LNCAP (cell line): Measurements from ENCODE around the gene CHDH.

Experiments
- TF ChIP-seq, protein P1 (sequence below): fragments of 450-650 bp; IDR thresholded peaks from 2 replicates; pipeline ENCODE4 v1.5.1; 2017; ENCODE audit warnings: mild to moderate bottlenecking

CHDH gene

DNA sequence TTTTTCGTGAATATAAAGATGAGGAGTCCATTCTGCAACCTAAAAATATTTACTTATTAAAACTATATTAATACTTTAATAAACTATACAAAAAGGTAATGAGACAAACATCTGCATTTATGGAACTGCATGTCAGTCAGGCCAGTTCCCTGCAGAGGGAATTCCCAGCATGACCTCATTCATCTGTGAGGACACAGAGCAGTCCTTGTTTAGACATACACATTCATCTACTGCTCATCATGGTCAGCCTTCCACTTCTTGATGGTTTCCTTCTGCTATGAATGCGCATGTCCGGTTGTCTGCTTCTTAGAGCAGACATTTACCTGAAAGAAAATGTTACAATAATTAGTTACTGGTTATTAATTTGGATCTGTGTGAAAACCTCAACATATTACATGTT lies 39.0 kb upstream of the CHDH start:
- TF ChIP-seq, protein P1, sequence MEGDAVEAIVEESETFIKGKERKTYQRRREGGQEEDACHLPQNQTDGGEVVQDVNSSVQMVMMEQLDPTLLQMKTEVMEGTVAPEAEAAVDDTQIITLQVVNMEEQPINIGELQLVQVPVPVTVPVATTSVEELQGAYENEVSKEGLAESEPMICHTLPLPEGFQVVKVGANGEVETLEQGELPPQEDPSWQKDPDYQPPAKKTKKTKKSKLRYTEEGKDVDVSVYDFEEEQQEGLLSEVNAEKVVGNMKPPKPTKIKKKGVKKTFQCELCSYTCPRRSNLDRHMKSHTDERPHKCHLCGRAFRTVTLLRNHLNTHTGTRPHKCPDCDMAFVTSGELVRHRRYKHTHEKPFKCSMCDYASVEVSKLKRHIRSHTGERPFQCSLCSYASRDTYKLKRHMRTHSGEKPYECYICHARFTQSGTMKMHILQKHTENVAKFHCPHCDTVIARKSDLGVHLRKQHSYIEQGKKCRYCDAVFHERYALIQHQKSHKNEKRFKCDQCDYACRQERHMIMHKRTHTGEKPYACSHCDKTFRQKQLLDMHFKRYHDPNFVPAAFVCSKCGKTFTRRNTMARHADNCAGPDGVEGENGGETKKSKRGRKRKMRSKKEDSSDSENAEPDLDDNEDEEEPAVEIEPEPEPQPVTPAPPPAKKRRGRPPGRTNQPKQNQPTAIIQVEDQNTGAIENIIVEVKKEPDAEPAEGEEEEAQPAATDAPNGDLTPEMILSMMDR: no peak

DNA sequence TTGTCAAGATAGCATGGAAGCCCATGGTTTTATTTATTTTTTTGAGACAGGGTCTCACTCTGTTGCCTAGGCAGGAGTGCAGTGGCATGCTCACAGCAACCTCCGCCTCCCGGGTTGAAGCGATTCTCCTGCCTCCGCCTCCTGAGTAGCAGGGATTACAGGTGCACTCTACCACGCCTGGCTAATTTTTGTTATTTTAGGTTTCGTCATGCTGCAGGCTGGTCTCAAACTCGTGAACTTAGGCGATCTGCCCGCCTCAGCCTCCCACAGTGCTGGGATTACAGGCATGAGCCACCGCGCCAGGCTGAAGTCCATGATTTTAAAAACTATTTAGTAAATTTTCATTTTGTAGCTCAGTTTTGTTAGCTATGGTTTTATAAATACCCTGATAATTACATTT lies 38.4 kb upstream of the CHDH start:
- TF ChIP-seq, protein P1: no peak

DNA sequence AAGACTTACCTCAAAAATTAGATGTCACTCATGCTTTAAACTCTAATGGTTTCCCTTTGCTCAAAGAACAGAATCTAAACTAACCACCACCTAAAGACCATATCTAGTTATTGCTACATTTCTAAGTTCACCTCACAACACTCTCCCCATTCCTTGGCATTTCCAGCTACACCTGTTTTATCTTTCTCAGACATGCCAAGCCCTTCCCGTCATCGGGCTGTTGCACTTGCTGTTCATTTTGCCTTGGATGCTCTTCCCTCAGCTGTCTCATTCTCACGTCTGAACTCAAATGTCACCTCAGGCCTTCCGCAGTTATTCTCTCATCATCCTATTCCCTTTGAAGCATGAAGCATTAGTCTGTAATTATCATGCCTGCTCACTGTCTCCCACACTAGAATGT lies 36.8 kb upstream of the CHDH start:
- TF ChIP-seq, protein P1: no peak

DNA sequence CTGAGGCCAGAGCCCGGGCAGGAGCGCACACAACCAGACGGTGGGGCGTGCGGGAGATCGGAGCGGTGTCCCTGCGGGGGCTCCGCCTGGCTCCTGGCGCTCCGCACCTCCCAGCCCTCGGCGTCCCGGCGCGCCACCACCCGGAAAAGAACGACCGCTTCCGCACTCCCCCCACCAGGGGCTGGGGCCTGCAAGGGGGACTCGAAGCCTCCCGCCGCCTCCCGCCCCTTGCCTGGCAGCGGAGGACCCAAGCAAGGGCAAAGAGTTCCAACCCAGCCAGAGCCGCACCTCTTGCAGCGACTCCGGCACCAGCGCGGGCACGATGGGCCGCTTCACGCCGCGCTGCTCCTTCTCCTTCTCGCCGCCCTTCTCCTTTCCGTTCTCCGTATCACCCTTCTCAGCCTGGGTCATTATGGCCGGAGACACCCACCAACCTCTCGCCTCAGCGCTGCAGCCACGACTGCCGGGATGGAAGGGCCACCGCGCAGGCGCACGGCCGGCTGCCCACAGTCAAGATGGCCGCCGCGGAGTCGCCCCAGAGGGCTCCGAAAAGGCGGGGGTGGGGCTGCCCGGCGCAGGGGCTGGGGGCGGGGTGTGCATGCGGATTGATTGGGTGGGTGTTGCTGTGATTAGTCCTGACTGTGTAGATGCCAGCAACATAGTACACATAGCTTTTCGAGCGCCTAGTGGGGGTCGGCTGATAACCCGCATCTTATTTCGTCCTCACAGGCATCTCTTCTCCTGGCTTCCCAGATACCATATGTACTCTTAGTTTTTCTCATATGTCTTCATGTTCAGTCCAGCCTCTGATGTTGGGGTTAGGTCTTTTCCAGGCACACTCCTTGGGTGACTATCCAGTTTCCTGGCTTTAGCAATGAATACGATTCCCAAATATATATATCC lies 35.7 kb upstream of the CHDH start, which contains the start of gene ACTR8:
Gene ACTR8 (minus strand): TSS at position 462 of the 903 bp plus-strand sequence. CDS start 51 bp downstream, at position 411.
- TF ChIP-seq, protein P1: no peak

DNA sequence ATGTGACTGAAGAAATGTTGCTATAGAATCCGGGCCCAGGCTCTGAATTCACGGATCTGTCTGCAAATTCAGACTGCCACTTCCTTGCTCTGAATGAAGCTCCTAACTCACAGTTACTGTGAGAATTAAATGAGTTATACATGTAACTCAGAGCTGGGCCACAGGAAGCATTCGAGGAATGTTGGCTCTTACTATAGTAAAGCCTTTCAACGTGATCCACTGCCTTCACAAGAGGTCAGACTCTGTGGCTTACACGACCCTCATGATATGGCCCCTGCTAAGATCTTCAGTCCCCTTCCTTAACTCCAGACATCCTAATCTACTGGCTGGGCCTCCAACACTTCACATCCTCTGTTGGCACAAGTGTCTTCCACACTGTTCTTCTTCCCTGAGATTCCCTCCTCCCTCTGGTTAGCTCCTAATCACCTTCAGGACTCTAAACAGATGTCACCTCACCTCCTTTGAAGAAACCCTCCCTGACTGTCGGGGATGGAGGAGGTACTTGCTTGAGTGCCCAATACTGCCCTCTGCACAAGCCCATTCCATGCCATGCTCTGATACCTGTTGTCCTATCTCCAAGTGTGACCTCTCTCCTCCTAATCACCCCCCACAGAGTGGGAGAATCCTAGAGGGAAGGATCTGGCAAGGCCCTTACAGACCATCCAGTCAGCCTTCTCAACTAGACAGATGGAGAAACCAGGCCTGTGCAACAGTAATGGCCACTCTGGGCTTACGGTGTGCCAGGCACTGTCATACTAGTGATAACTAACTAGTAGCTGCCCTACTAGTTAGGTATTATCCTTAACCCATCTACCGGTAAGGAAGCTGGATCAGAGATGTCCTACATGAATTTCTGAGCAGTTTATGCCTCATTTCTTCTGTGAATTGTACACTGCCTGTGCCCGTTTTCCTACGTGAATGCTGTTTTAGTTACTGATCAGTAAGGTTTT lies 34.5 kb upstream of the CHDH start:
- TF ChIP-seq, protein P1: no peak

DNA sequence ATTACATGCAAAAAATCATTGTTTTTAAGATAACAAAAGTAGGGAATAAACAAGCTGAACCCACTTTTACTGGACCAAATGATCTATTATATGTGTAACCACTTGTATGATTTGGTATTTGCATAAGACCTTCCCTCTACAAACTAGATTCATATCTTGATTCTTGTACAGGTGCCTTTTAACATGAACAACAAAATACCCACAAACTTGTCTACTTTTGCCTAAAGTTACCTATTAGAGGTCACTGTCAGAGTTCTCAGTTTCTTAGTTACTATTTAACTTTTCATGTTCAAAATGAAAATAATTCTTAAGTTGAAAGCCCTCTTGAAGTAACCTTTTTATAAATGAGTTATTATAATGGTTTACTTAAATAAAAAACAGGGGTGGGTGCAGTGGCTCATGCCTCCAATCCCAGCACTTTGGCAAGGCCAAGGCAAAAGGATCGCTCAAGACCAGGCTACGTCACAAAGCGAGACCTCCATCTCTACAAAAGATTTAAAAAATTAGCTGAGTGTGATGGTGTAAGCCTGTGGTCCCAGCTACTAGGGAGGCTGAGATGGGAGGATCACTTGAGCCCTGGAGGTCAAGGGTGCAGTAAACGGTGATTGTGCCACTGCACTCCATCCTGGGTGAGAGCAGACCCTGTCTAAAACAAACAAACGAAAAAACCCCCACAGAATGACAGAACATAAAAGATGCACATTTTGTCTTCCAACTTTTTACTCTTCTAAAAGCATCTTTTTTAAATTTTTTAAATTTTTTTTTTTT lies 19.7 kb upstream of the CHDH start:
- TF ChIP-seq, protein P1: no peak

DNA sequence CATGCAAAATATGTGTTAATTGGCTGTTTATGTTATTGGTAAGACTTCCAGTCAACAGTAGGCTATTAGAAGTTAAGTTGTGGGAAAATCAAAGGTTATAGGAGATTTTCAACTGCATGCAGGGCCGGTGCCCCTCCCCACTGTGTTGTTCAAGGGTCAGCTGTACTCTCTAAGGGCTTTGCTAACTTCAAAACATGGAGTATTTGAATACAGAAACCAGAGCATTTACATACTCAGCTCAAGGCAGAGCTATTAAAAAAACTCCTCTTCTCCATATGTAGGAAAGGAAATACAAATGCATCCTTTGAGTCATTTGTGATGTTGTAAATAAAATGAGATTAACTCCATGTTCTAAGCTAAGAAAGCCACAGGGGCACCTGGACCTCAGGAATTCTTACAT lies 16.9 kb upstream of the CHDH start:
- TF ChIP-seq, protein P1: no peak
